Mucosa of descending colon (tissue), 3 donors: ENCODE data around the gene ACBD6. TPM values are rescaled to one million over a fixed set of nuclear protein-coding genes. Genes with fewer than 3 reads are reported as not detected.

ENCODE experiments used
- ATAC-seq: fragments of 200-7000 bp; cut with Tn5 transposase; one replicate; pipeline ENCODE4 v1.9.1; 2020; ENCODE audit warnings: mild to moderate bottlenecking, moderate library complexity
- DNase-seq, 3 donors: peaks; one replicate each; pipeline ENCODE4 v3.0.0-alpha.2; 2020
- H3K36me3 ChIP-seq: fragments of 200-600 bp; one replicate; pipeline ENCODE4 v1.8.0; 2021; ENCODE audit warnings: low read depth, mild to moderate bottlenecking
- H3K4me1 ChIP-seq: fragments of 200-600 bp; one replicate; pipeline ENCODE4 v1.8.0; 2021; ENCODE audit warnings: low read depth, mild to moderate bottlenecking
- H3K4me3 ChIP-seq: fragments of 200-600 bp; one replicate; pipeline ENCODE4 v1.8.0; 2021; ENCODE audit warnings: mild to moderate bottlenecking
- H3K9me3 ChIP-seq: fragments of 200-600 bp; one replicate; pipeline ENCODE4 v1.8.0; 2021; ENCODE audit warnings: mild to moderate bottlenecking
- CTCF ChIP-seq: fragments of 200-600 bp; IDR thresholded peaks from one replicate; pipeline ENCODE4 v1.8.0; 2022; ENCODE audit warnings: antibody characterized with exemption, mild to moderate bottlenecking
- intact Hi-C, 2 donors: fragments of 100-400 bp; cut with DNase I in 1 of 2; cut with micrococcal nuclease in 1 of 2; formaldehyde crosslinking; loops; one replicate each; pipeline versions ENCODE4 v1.11.0 to v1.11.1; 2022; cut with DNase I, micrococcal nuclease
- total RNA-seq, 3 donors: library from RNA; stranded (reverse); fragmentation: NEBNext Ultra II Directional in 2 of 3; extraction: Animal tissue kit (Norgen Biotek cat#: 25700) in 2 of 3; gene quantifications; one replicate each; pipeline versions ENCODE4 v1.2.1 to v1.2.4, GENCODE V29; 2021 to 2023
- donor health status: DM: no; HTN: no; CAD: no; lungs with moderate emphysema.
- donor health status: DM: no; HTN: no; CAD: no.
- donor health status: DM: no; HTN: yes; CAD: no.

ACBD6 gene
- total RNA-seq, 3 donors from 2014 or later, result 23.3 to 32.8 (median 25.0) TPM

- intact Hi-C loops, result no loop called here
- DNase-seq (no peak), ATAC-seq (no peak)
These were observed 57.9 kb downstream of the ACBD6 start for GRCh38 chr1:180444522-180444921.

GRCh38 chr1:180440335-180440734, 62.0 kb downstream of the ACBD6 start:
- intact Hi-C loops, result no loop called here
- Histone ChIP-seq H3K4me3 (no peak overlapping the region), H3K36me3 (no peaks in the 10 kb centered on the region), H3K4me1 (no peaks in the 10 kb centered on the region), H3K9me3 (no peaks in the 10 kb centered on the region)
- DNase-seq (no peak), ATAC-seq (no peak)
- TF ChIP-seq CTCF, result no peak

More at GRCh38 chr1:180444522-180444921, 57.9 kb downstream of the ACBD6 start:
- Histone ChIP-seq H3K9me3 (no peaks in the 10 kb centered on the region), H3K4me1 (no peaks in the 10 kb centered on the region), H3K4me3 (no peak overlapping the region), H3K36me3 (no peaks in the 10 kb centered on the region)
- TF ChIP-seq CTCF, result no peak

- Histone ChIP-seq H3K4me1 (no peaks in the 10 kb centered on the region), H3K9me3 (no peaks in the 10 kb centered on the region), H3K4me3 (no peak overlapping the region), H3K36me3 (no peaks in the 10 kb centered on the region)
- intact Hi-C loops, result no loop called here
- TF ChIP-seq CTCF, result no peak
- ATAC-seq (no peak), DNase-seq (no peak)
These were observed 66.8 kb downstream of the ACBD6 start for GRCh38 chr1:180435566-180435965.

- no peaks in the 10 kb centered on the region for H3K36me3 ChIP-seq
- H3K4me1 ChIP-seq, result no peaks in the 10 kb centered on the region
- H3K4me3 ChIP-seq, result no peak overlapping the region
- no peaks in the 10 kb centered on the region for H3K9me3 ChIP-seq
- no peak for TF ChIP-seq CTCF
- ATAC-seq, result no peak
- intact Hi-C loops, result no loop called here
- DNase-seq, result no peak
These were observed 68.5 kb downstream of the ACBD6 start for GRCh38 chr1:180433873-180434272.

GRCh38 chr1:180431683-180432082, 70.7 kb downstream of the ACBD6 start:
- DNase-seq, result no peak
- Histone ChIP-seq H3K4me3 (no peak overlapping the region), H3K36me3 (no peaks in the 10 kb centered on the region), H3K4me1 (no peaks in the 10 kb centered on the region), H3K9me3 (no peaks in the 10 kb centered on the region)
- intact Hi-C loops, result no loop called here
- TF ChIP-seq CTCF, result no peak
- ATAC-seq, result no peak
